SU-DHL-6 (cell line): ENCODE measurements around the gene EPC1.

Experiments
- H2AFZ ChIP-seq: fragments of 200-600 bp; sonication (generic); 2 replicates; pipeline ENCODE4 v1.6.1; 2014; ENCODE audit warnings: low read depth, mild to moderate bottlenecking, moderate library complexity, mixed read lengths, antibody characterized with exemption, low read length; ENCODE audit not compliant: severe bottlenecking
- H3F3A ChIP-seq: fragments of 200-600 bp; shearing (Covaris generic); 2 replicates; pipeline ENCODE4 v1.6.0; 2016; ENCODE audit warnings: antibody characterized with exemption, mild to moderate bottlenecking; ENCODE audit not compliant: insufficient read depth
- H3K27ac ChIP-seq: fragments of 200-600 bp; sonication (generic); 2 replicates; pipeline ENCODE4 v1.5.1; 2016; ENCODE audit warnings: low read depth, mild to moderate bottlenecking, low read length, moderate library complexity, mixed read lengths
- H3K27me3 ChIP-seq: fragments of 200-600 bp; sonication (generic), shearing (Covaris generic); 2 replicates; pipeline ENCODE4 v1.6.0; 2014; ENCODE audit warnings: mild to moderate bottlenecking, low read length
- H3K36me3 ChIP-seq: fragments of 200-600 bp; sonication (generic); 2 replicates; pipeline ENCODE4 v1.6.1; 2014; ENCODE audit warnings: mild to moderate bottlenecking, low read length, mixed read lengths
- H3K4me2 ChIP-seq: fragments of 300-600, 200-600 bp; shearing (Covaris generic), sonication (generic); 2 replicates; pipeline ENCODE4 v1.6.0; 2014; ENCODE audit warnings: low read length, low read depth, mild to moderate bottlenecking; ENCODE audit not compliant: poor library complexity, severe bottlenecking
- H3K4me3 ChIP-seq: fragments of 200-600 bp; sonication (generic); 2 replicates; pipeline ENCODE4 v1.5.1; 2014; ENCODE audit warnings: antibody characterized with exemption, low read length, mild to moderate bottlenecking, mixed read lengths; ENCODE audit not compliant: insufficient read depth, poor library complexity, severe bottlenecking
- H3K79me2 ChIP-seq: fragments of 200-600 bp; sonication (generic); 2 replicates; pipeline ENCODE4 v1.6.1; 2014; ENCODE audit warnings: mild to moderate bottlenecking, low read length, moderate library complexity; ENCODE audit not compliant: insufficient read depth
- H3K9ac ChIP-seq: fragments of 200-600 bp; sonication (generic); 2 replicates; pipeline ENCODE4 v1.7.0; 2014; ENCODE audit warnings: mild to moderate bottlenecking, low read length
- H3K9me2 ChIP-seq: fragments of 200-600 bp; sonication (generic); replicated peaks from 2 replicates; pipeline ENCODE4 v1.6.1; 2014; ENCODE audit warnings: low read length; ENCODE audit not compliant: insufficient read depth
- H3K9me3 ChIP-seq: fragments of 200-600 bp; sonication (generic); 2 replicates; pipeline ENCODE4 v1.6.1; 2014; ENCODE audit warnings: low read length, mixed read lengths; ENCODE audit not compliant: insufficient read depth
- H4K20me1 ChIP-seq: fragments of 200-600 bp; sonication (generic); 2 replicates; pipeline ENCODE4 v1.6.1; 2014; ENCODE audit warnings: low read depth, mild to moderate bottlenecking, antibody characterized with exemption, low read length, moderate library complexity, mixed read lengths
- EZH2phosphoT487 ChIP-seq: fragments of 200-600 bp; sonication (generic), shearing (Covaris generic); conservative IDR thresholded peaks from 2 replicates; pipeline ENCODE4 v1.6.1; 2018; ENCODE audit warnings: mild to moderate bottlenecking, antibody characterized with exemption, low read length, moderate library complexity, mixed read lengths
- TF ChIP-seq, protein P1 (sequence below): fragments of 200-600 bp; sonication (generic); IDR thresholded peaks from one replicate; pipeline ENCODE4 v1.5.1; 2017; ENCODE audit warnings: antibody characterized with exemption, mild to moderate bottlenecking, low read length, moderate library complexity; ENCODE audit not compliant: insufficient read depth, poor library complexity, severe bottlenecking

Gene EPC1

DNA sequence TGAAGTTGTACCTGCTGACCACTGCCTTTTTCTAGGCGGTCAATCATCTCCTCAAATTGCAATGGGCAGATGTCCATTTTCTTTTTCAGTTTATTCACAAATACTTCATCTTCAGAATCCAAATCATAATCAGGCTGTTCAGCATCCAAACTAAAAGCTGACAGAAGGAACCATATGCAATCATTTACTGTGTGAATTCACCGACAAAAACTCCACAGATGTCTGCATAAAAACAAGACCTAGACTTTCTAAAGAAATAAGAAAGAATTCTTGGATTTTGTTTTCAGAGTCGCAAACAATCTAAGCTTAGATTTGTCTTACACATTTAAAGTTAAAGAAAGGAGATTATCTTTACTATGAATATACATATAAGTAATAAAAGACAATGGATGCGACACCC is 53.4 kb downstream of the EPC1 start:
- Histone ChIP-seq H3F3A (peaks cover 16% of the 10 kb centered on the region), H3K9me2 (no peaks in the 10 kb centered on the region), H3K9ac (no peak overlapping the region), H3K4me2 (no peak overlapping the region), H3K4me3 (no peak overlapping the region), H3K36me3 (peaks cover 26% of the 10 kb centered on the region; the same call in 1 of the 2 replicates), H3K79me2 (peaks cover 52% of the 10 kb centered on the region), H3K27me3 (no peaks in the 10 kb centered on the region), H4K20me1 (peaks cover 8% of the 10 kb centered on the region; the same call in 1 of the 2 replicates), H3K9me3 (no peaks in the 10 kb centered on the region), H3K27ac (no peak overlapping the region), H2AFZ (no peak overlapping the region)
- TF ChIP-seq, protein P1, sequence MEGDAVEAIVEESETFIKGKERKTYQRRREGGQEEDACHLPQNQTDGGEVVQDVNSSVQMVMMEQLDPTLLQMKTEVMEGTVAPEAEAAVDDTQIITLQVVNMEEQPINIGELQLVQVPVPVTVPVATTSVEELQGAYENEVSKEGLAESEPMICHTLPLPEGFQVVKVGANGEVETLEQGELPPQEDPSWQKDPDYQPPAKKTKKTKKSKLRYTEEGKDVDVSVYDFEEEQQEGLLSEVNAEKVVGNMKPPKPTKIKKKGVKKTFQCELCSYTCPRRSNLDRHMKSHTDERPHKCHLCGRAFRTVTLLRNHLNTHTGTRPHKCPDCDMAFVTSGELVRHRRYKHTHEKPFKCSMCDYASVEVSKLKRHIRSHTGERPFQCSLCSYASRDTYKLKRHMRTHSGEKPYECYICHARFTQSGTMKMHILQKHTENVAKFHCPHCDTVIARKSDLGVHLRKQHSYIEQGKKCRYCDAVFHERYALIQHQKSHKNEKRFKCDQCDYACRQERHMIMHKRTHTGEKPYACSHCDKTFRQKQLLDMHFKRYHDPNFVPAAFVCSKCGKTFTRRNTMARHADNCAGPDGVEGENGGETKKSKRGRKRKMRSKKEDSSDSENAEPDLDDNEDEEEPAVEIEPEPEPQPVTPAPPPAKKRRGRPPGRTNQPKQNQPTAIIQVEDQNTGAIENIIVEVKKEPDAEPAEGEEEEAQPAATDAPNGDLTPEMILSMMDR: no peak
- no peak for TF ChIP-seq EZH2phosphoT487

GRCh38 chr10:32279795-32280194 is 67.2 kb downstream of the EPC1 start:
- Histone ChIP-seq H3K9me3 (no peaks in the 10 kb centered on the region), H3K9ac (no peak overlapping the region), H3K4me3 (no peak overlapping the region), H3K27me3 (no peaks in the 10 kb centered on the region), H3K4me2 (no peak overlapping the region), H3K36me3 (peaks cover 25% of the 10 kb centered on the region), H3K79me2 (peaks cover 14% of the 10 kb centered on the region; the same call in 1 of the 2 replicates), H3F3A (peaks cover 13% of the 10 kb centered on the region; the same call in 1 of the 2 replicates), H4K20me1 (peaks cover 8% of the 10 kb centered on the region; the same call in 1 of the 2 replicates), H3K27ac (no peak overlapping the region), H2AFZ (no peak overlapping the region), H3K9me2 (no peaks in the 10 kb centered on the region)
- no peak for TF ChIP-seq EZH2phosphoT487
- TF ChIP-seq, protein P1: no peak

DNA sequence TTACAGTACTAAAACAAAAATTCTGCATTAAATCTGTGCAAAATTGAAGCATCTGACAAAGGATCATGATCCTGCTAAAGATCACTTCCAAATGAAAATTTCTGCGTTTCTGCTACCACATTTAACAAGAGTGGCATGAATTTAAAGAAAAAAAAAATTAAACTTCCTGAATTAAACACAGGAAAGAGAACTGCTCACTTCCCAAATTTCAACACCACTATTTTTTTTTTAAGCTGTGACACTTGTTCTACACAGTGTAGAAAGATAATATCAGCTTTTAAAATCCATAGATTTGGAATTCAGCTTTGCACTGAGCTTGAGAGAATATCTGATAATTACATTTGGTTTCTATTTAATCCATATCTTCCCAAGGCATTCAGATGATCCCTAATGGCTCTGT is 73.6 kb downstream of the EPC1 start:
- Histone ChIP-seq H2AFZ (no peak overlapping the region), H3K9ac (no peak overlapping the region), H4K20me1 (no peaks in the 10 kb centered on the region), H3K27ac (no peak overlapping the region), H3K36me3 (peaks cover 55% of the 10 kb centered on the region), H3K4me2 (no peak overlapping the region), H3K9me3 (no peaks in the 10 kb centered on the region), H3K79me2 (no peaks in the 10 kb centered on the region), H3K27me3 (no peaks in the 10 kb centered on the region), H3F3A (peaks cover 4% of the 10 kb centered on the region; the same call in 1 of the 2 replicates), H3K9me2 (no peaks in the 10 kb centered on the region), H3K4me3 (no peak overlapping the region)
- TF ChIP-seq, protein P1: no peak
- TF ChIP-seq EZH2phosphoT487: no peak
